HEK293T (cell line): ENCODE results near the gene TMEM151A.

Experiments used
- ARNT ChIP-seq: fragments of 450-650 bp; IDR thresholded peaks from 2 replicates; pipeline ENCODE4 v1.6.1; 2017; ENCODE audit warnings: mild to moderate bottlenecking
- BHLHE40 ChIP-seq: fragments of 450-650 bp; IDR thresholded peaks from 2 replicates; pipeline ENCODE4 v1.6.1; 2016; ENCODE audit warnings: mild to moderate bottlenecking, moderate library complexity, borderline replicate concordance
- ELF4 ChIP-seq: fragments of 450-650 bp; IDR thresholded peaks from 2 replicates; pipeline ENCODE4 v1.6.1; 2017; ENCODE audit warnings: antibody characterized with exemption
- FOXK2 ChIP-seq: fragments of 450-650 bp; IDR thresholded peaks from 2 replicates; pipeline ENCODE4 v1.6.1; 2016; ENCODE audit warnings: mild to moderate bottlenecking
- FOXM1 ChIP-seq: fragments of 450-650 bp; IDR thresholded peaks from 2 replicates; pipeline ENCODE4 v1.6.1; 2017; ENCODE audit warnings: mild to moderate bottlenecking, borderline replicate concordance
- HDGF ChIP-seq: fragments of 450-650 bp; IDR thresholded peaks from 2 replicates; pipeline ENCODE4 v1.6.1; 2017; ENCODE audit warnings: antibody characterized with exemption, borderline replicate concordance
- LEF1 ChIP-seq: fragments of 450-650 bp; IDR thresholded peaks from 2 replicates; pipeline ENCODE4 v1.6.1; 2017; ENCODE audit warnings: mild to moderate bottlenecking, borderline replicate concordance
- NFRKB ChIP-seq: fragments of 450-650 bp; IDR thresholded peaks from 2 replicates; pipeline ENCODE4 v1.6.1; 2016; ENCODE audit warnings: mild to moderate bottlenecking, moderate library complexity
- PKNOX1 ChIP-seq: fragments of 450-650 bp; IDR thresholded peaks from 2 replicates; pipeline ENCODE4 v1.6.1; 2016
- SP1 ChIP-seq: fragments of 450-650 bp; IDR thresholded peaks from 2 replicates; pipeline ENCODE4 v1.6.1; 2017
- SUZ12 ChIP-seq: fragments of 450-650 bp; IDR thresholded peaks from 2 replicates; pipeline ENCODE4 v1.6.1; 2016; ENCODE audit warnings: mild to moderate bottlenecking
- TARDBP ChIP-seq: fragments of 450-650 bp; IDR thresholded peaks from 2 replicates; pipeline ENCODE4 v1.6.1; 2016
- ZNF384 ChIP-seq: fragments of 450-650 bp; IDR thresholded peaks from 2 replicates; pipeline ENCODE4 v1.6.1; 2016

- TF ChIP-seq ZNF384 (no peak), NFRKB (no peak), ELF4 (no peak), BHLHE40 (no peak), SUZ12 (no peak), TARDBP (no peak), LEF1 (no peak), FOXM1 (no peak), HDGF (no peak), FOXK2 (no peak), PKNOX1 (no peak), ARNT (no peak), SP1 (no peak)
These were observed 44.4 kb upstream of the TMEM151A start for GRCh38 chr11:66247295-66247694.
